OCI-LY7 (cell line): ENCODE measurements around the gene PKHD1. TPM values are rescaled to one million over a fixed set of nuclear protein-coding genes. Genes with fewer than 3 reads are reported as not detected.

Experiments
- BruUV-seq: library from RNA; stranded (reverse); fragments of 400-500 nt; replicated peaks from 2 replicates; lab custom pipeline; 2021; lab: Mats Ljungman, UMichigan
- CTCF ChIA-PET: fragments of 300-600 bp; sonication (Branson Sonifier 250); formaldehyde crosslinking; loops from one replicate; lab custom pipeline; 2022; ENCODE audit warnings: antibody characterized with exemption; ENCODE audit not compliant: unreplicated experiment; lab: Charles Lee
- POLR2A ChIA-PET: fragments of 300-600 bp; sonication (Branson Sonifier 250); formaldehyde crosslinking; loops from one replicate; lab custom pipeline; 2022; ENCODE audit warnings: antibody characterized with exemption; lab: Charles Lee
- DNase-seq: peaks from one replicate; pipeline ENCODE4 v3.0.0-alpha.2; 2015; ENCODE audit warnings: low spot score
- H2AFZ ChIP-seq: fragments of 200-600 bp; sonication (generic), shearing (Covaris generic); 2 replicates; pipeline ENCODE4 v1.6.1; 2014; ENCODE audit warnings: mild to moderate bottlenecking, antibody characterized with exemption, low read length, moderate library complexity
- H3K27ac ChIP-seq: fragments of 200-600 bp; sonication (generic); 2 replicates; pipeline ENCODE4 v1.5.1; 2014; ENCODE audit warnings: mixed run types, low read depth, mild to moderate bottlenecking, moderate library complexity, low read length, inconsistent platforms; ENCODE audit not compliant: poor library complexity, severe bottlenecking
- H3K36me3 ChIP-seq: fragments of 200-600 bp; sonication (generic); 2 replicates; pipeline ENCODE4 v1.6.1; 2014; ENCODE audit warnings: mild to moderate bottlenecking, antibody characterized with exemption, low read length, moderate library complexity, mixed read lengths; ENCODE audit not compliant: insufficient read depth
- H3K4me1 ChIP-seq: fragments of 200-600 bp; sonication (generic); 2 replicates; pipeline ENCODE4 v1.5.1; 2014; ENCODE audit warnings: mild to moderate bottlenecking, low read length; ENCODE audit not compliant: insufficient read depth, poor library complexity, severe bottlenecking
- H3K4me2 ChIP-seq: fragments of 200-600 bp; sonication (generic); 2 replicates; pipeline ENCODE4 v1.6.1; 2014; ENCODE audit warnings: mild to moderate bottlenecking, low read length
- H3K4me3 ChIP-seq: fragments of 200-600 bp; sonication (generic); 2 replicates; pipeline ENCODE4 v1.5.1; 2014; ENCODE audit warnings: mild to moderate bottlenecking, low read depth, low read length; ENCODE audit not compliant: poor library complexity, severe bottlenecking
- H3K79me2 ChIP-seq: fragments of 200-600 bp; sonication (generic); 2 replicates; pipeline ENCODE4 v1.6.1; 2016; ENCODE audit warnings: low read depth, mild to moderate bottlenecking, low read length, moderate library complexity, mixed read lengths; ENCODE audit not compliant: insufficient read depth
- H3K9me2 ChIP-seq: fragments of 200-600 bp; sonication (generic); 2 replicates; pipeline ENCODE4 v1.6.1; 2016; ENCODE audit warnings: mild to moderate bottlenecking, low read length, mixed read lengths; ENCODE audit not compliant: insufficient read depth
- H3K9me3 ChIP-seq: fragments of 200-600 bp; sonication (generic); 2 replicates; pipeline ENCODE4 v1.6.1; 2014; ENCODE audit warnings: mild to moderate bottlenecking, mixed run types, low read length, mixed read lengths
- H4K20me1 ChIP-seq: fragments of 200-600 bp; sonication (generic); 2 replicates; pipeline ENCODE4 v1.6.1; 2014; ENCODE audit warnings: mild to moderate bottlenecking, antibody characterized with exemption, low read length, moderate library complexity, mixed read lengths; ENCODE audit not compliant: insufficient read depth
- CTCF ChIP-seq: fragments of 200-600 bp; sonication (generic); conservative IDR thresholded peaks from 2 replicates; pipeline ENCODE4 v1.5.1; 2014; ENCODE audit warnings: mild to moderate bottlenecking, antibody characterized with exemption, low read length, moderate library complexity, mixed read lengths
- EZH2phosphoT487 ChIP-seq: fragments of 200-600 bp; sonication (generic); IDR thresholded peaks from 2 replicates; pipeline ENCODE4 v1.6.1; 2018; ENCODE audit warnings: low read depth, borderline replicate concordance, mild to moderate bottlenecking, mixed run types, antibody characterized with exemption, low read length, moderate library complexity, mixed read lengths
- intact Hi-C: fragments of 100-400 bp; cut with micrococcal nuclease; formaldehyde crosslinking; loops from one replicate; pipeline ENCODE4 v1.10.0; 2022; ENCODE audit not compliant: unreplicated experiment
- total RNA-seq, 2 experiments: library from RNA; depleted of rRNA in 1 of 2; stranded (reverse); fragments of >200 nt in 1 of 2; shearing (Covaris generic) in 1 of 2; gene quantifications; 2 replicates each; pipeline ENCODE4 v1.2.3, GENCODE V29; 2014 to 2022

The PKHD1 gene
- total RNA-seq, 2 experiments from 2014 or later = not detected

GRCh38 chr6:51648236-51648635 lies 439.2 kb downstream of the PKHD1 start:
- Histone ChIP-seq H2AFZ (no peak overlapping the region), H3K9me3 (no peaks in the 10 kb centered on the region), H3K27ac (no peak overlapping the region), H3K9me2 (no peaks in the 10 kb centered on the region), H3K4me1 (no peaks in the 10 kb centered on the region), H3K36me3 (no peaks in the 10 kb centered on the region), H3K4me2 (no peak overlapping the region), H3K4me3 (no peak overlapping the region), H3K79me2 (no peaks in the 10 kb centered on the region), H4K20me1 (no peaks in the 10 kb centered on the region)
- TF ChIP-seq CTCF (no peak), EZH2phosphoT487 (no peak)
- no peak for DNase-seq
- intact Hi-C loops = no loop called here
- POLR2A ChIA-PET = no interaction called here
- BruUV-seq = no TSS peak
- CTCF ChIA-PET = no interaction called here

GRCh38 chr6:51644426-51644825 lies 443.0 kb downstream of the PKHD1 start:
- BruUV-seq = no TSS peak
- no peak overlapping the region for H2AFZ ChIP-seq
- H3K36me3 ChIP-seq = no peaks in the 10 kb centered on the region
- no peaks in the 10 kb centered on the region for H3K9me3 ChIP-seq
- H3K9me2 ChIP-seq = no peaks in the 10 kb centered on the region
- ChIA-PET POLR2A (interaction anchor here (0.7 to 1.1 kb wide), 2 partner anchors 15 to 25 kb away, joined by 3 read pairs; no protein-coding TSS in a partner anchor), CTCF (no interaction called here)
- no peak overlapping the region for H3K4me3 ChIP-seq
- H3K79me2 ChIP-seq = no peaks in the 10 kb centered on the region
- H3K27ac ChIP-seq = no peak overlapping the region
- H3K4me2 ChIP-seq = no peak overlapping the region
- DNase-seq = no peak
- no peak for TF ChIP-seq CTCF
- no peak for TF ChIP-seq EZH2phosphoT487
- H4K20me1 ChIP-seq = no peaks in the 10 kb centered on the region
- intact Hi-C loops = no loop called here
- no peaks in the 10 kb centered on the region for H3K4me1 ChIP-seq

GRCh38 chr6:51640021-51640420 lies 447.4 kb downstream of the PKHD1 start:
- POLR2A ChIA-PET = no interaction called here
- H3K79me2 ChIP-seq = no peaks in the 10 kb centered on the region
- TF ChIP-seq CTCF = no peak
- no peak for TF ChIP-seq EZH2phosphoT487
- H3K9me2 ChIP-seq = no peaks in the 10 kb centered on the region
- intact Hi-C loops = no loop called here
- no peak for DNase-seq
- H3K4me3 ChIP-seq = no peak overlapping the region
- CTCF ChIA-PET = no interaction called here
- no peaks in the 10 kb centered on the region for H4K20me1 ChIP-seq
- no peak overlapping the region for H2AFZ ChIP-seq
- BruUV-seq = no TSS peak
- no peaks in the 10 kb centered on the region for H3K36me3 ChIP-seq
- H3K4me2 ChIP-seq = no peak overlapping the region
- no peak overlapping the region for H3K27ac ChIP-seq
- H3K4me1 ChIP-seq = no peaks in the 10 kb centered on the region
- no peaks in the 10 kb centered on the region for H3K9me3 ChIP-seq
